GM18867 (cell line): Measurements from ENCODE around the gene GJC1.
"Not testable (repeated sequence)": the region's sequence is repeated elsewhere in the genome, so short reads cannot be mapped to it uniquely, and the experiment has no call there.

Experiments
- ATAC-seq: cut with Tn5 transposase; IDR thresholded peaks from one replicate; pipeline ENCODE4 v1.9.1; 2021; ENCODE audit warnings: mild to moderate bottlenecking, moderate library complexity; ENCODE audit not compliant: unreplicated experiment

The GJC1 gene

DNA sequence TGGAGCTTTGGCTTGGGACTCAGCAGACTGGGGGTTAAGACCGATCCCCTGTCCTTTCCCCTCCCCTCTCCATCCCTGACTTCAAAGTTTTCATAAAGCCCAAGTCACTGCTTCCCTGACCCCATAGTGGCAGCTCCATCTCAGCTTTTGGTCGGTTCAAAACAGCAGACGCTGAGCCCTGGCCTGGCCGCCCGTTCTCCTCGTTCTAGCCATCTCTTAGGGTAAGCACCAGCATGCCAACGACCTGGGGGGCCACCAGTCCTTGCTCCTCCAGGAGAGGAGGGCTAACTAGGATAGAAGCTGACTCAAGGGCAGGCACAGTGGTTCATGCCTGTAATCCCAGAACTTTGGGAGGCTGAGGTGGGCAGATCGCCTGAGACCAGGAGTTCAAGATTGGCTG, 16.1 kb upstream of the GJC1 start:
- ATAC-seq, result no peak

DNA sequence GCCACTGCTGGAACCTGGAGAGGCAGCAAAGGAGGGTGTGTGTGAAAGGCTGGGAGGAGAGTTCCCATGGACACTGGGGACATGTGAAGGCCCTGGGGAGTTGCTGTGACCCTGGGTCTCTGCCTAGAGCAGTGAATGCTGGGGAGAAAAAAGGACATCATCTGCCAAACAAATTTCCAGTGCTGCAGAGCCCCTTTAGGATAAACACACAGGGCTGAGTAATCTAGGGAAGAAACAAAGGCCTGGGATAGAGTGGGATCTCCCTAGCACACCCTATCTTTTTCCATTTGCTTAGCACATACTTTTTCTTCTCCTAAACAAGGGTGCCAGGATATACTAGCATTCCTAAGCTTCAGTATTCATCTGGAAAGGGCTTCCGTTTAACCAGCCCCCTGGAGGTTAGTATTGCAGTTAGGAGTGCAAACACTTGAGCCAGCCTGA, 14.3 kb upstream of the GJC1 start:
- no peak for ATAC-seq

DNA sequence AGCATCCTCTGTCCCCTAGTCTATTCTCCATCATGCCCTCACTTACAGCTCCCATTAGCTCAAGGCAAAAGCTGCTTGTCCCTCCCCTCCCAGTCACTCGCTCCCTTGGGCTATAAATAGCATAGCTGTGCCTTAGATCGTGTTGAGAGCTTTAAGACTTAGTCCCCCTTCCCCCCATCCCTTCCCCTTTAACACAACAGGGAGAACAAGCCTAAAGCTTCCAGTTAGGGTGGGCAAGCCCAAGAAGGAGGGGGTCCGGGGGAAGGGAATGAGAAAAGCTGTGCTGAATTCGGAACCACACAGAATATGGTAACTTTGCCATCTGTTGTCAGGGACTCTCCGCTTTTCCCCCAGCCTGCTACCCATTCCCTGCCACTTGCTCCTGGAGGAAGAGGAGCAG, 12.7 kb upstream of the GJC1 start:
- no peak for ATAC-seq

- ATAC-seq, result no peak
These were observed 10.8 kb upstream of the GJC1 start for GRCh38 chr17:44840936-44841335.

DNA sequence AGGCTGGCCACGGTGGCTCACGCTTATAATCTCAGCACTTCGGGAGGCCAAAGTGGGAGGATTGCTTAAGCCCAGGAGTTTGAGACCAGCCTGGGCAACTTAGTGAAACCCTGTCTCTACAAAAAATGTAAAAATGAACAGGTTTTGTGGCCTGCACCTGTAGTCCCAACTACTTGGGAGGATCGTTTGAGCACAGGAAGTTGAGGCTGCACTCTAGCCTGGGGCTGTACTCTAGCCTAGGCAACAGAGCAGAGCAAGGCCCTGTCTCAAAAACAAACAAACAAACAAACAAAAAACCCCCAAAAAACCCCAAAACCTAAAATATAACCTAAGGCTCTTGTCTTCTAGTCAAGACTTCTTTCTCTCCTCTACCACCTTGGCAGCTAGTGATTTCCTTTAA, 10.2 kb upstream of the GJC1 start:
- no peak for ATAC-seq

- ATAC-seq, result no peak
These were observed 7.1 kb upstream of the GJC1 start for GRCh38 chr17:44837196-44837595.

- ATAC-seq, result no peak
These were observed 2.7 kb upstream of the GJC1 start for GRCh38 chr17:44832805-44833204.

DNA sequence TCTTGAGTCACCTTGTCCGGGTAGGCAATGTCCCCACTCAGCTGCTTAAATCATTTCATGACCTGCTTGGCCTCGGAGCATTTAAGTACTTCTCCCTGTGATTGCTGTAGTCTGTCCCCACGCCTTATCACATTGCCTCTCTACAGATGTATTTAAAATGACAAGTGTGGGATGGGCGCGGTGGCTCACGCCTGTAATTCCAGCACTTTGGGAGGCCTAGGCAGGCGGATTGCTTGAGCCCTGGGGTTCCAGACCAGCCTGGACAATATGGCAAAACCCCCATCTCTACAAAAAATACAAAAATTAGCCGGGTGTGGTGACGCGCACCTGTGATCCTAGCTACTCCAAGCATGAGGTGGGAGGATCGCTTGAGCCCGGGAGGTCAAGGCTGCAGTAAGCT, 1.3 kb upstream of the GJC1 start:
- no peak for ATAC-seq

DNA sequence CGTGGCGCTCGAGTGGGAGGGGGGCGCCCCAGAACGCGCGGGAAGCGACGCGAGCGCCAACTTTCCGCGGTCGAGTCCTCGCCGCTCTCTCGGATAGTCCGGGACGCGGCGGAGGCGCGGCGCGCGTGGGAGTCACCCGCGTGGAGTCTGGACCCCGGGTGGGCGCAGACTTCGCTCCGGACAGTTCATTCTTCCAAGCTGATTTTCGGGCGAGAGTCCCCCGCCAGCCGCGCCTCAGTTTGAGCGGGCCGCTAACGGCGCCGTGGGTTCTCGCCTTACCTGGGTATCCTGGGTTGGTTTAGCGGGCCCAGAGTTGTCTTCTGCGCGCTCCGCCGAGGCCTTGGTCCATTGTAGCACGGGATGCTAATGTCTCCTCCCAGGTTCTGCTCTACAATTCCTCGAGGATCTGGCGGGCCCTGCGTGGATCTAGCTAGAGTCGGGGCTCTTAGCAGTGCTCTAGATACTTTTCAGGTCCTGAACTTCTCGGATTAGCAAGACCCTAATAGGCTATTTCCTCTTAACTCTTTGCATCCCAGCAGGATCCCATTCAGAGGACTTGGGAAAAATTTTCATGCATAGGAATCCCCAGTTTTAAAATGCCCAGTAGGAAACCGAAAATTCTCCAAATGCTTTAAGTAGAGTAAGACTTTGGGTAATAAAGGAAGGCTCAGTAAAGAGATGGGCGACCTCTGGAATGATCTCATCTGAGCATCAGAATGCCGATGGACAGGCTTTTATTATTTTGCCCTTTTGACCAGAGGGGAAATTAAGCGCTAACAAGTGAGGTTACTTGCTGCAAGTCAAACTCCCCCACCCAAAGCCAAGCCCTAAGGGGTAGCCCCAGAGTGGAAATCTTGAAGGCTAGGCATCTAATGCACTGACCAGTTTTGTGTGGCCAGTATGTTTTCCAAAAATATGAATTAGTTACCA, 537 bp upstream of the GJC1 start:
- ATAC-seq, result no peak

DNA sequence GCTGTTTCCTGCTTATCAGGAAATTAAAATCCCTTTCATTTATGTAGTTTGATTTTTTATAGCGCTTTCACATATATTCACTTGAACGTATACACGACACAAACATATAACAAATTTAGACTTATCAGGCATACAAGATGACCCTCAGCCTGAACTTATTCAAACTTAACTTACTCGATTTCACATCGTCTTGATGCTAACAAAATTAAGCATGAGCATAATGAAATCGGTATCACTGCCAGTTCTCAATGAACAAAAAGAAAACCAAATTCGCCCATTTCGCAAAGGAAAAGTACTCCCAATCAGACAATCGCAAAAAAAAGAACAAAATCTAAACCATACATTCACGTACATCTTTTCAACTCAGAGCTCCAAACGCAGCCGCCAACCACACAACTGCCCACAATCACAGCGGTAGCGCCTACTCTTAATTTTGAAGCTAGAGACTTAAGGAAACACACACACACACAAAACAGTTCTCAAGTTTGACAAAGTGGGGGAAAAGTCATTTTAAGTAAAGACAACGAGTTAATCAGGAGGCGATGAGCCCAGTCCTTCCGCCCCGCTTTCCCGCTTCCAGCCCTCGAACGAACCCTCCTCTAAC, 1.1 kb downstream of the GJC1 start:
- ATAC-seq, result no peak

DNA sequence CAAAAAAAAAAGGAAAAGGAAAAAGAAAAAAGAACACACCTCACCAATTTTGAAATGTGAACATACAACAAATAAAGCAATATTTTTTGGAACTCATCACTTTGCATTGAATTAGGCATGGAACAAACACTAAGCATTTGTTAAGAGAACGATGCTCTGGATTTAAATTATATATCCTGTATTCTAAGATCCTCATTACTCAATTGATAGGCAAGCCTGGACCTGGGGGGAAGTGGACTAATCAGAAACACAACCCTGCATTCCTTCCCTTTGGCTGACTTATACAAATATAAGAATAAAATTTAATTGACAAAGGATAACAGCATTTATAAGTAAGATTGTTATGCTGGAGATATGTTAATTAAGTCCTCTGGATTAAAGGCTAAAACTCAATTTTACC, 2.2 kb downstream of the GJC1 start:
- ATAC-seq, result no peak

DNA sequence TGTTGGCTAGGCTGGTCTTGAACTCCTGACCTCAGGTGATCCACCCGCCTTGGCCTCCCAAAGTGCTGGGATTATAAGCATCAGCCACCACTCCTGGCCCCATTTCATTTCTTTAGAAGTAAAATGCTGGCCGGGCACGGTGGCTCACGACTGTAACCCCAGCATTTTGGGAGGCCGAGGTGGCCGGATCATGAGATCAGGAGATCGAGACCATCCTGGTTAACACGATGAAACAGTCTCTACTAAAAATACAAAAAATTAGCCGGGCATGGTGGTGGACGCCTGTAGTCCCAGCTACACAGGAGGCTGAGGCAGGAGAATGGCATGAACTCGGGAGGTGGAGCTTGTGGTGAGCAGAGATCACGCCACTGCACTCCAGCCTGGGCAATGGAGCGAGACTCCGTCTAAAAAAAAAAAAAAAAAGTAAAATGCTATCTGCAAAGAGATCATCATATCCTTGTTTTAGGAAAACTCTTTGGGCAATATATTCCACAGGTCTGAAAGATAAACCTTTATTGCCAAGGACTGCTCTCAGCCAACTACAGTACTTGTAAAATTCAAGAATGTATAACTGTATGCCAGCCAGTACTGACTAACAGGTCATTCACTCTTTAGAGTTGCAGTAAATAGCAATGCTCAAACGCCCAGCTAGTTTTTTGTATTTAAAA, 3.8 kb downstream of the GJC1 start:
- ATAC-seq, result no peak

DNA sequence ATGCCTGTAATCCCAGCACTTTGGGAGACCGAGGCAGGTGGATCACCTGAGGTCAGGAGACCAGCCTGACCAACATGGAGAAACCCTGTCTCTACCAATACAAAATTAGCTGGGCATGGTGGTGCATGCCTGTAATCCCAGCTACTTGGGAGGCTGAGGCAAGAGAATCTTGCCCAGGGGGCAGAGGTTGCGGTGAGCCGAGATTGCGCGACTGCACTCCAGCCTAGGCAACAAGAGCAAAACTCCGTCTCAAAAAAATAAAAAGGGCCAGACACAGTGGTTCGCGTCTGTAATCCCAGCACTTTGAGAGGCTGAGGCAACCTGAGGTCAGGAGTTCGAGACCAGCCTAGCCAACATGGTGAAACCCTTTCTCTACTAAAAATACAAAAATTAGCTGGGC, 4.9 kb downstream of the GJC1 start:
- ATAC-seq, result not testable (repeated sequence)

- no peak for ATAC-seq
These were observed 9.4 kb downstream of the GJC1 start for GRCh38 chr17:44820631-44821212.

GRCh38 chr17:44818508-44818907, 11.6 kb downstream of the GJC1 start:
- not testable (repeated sequence) for ATAC-seq

- ATAC-seq, result no peak
These were observed 17.8 kb downstream of the GJC1 start for GRCh38 chr17:44812263-44812662.

GRCh38 chr17:44808656-44809388, 21.3 kb downstream of the GJC1 start:
- ATAC-seq, result not testable (repeated sequence)

GRCh38 chr17:44808156-44808555, 21.9 kb downstream of the GJC1 start:
- no peak for ATAC-seq

GRCh38 chr17:44807817-44808155, 22.3 kb downstream of the GJC1 start:
- no peak for ATAC-seq

- no peak for ATAC-seq
These were observed 22.8 kb downstream of the GJC1 start for GRCh38 chr17:44807093-44807816.
